IMR-90 (cell line): ENCODE measurements around the gene HOXA5. TPM values are rescaled to one million over a fixed set of nuclear protein-coding genes. Genes with fewer than 3 reads are reported as not detected.

Experiments used
- ATAC-seq: fragments of 200-7000 bp; cut with Tn5 transposase; 2 replicates; pipeline ENCODE4 v1.9.1; 2020; ENCODE audit warnings: low read depth, mild to moderate bottlenecking, moderate library complexity
- BruUV-seq: library from RNA; stranded (reverse); fragments of 400-500 nt; replicated peaks from 2 replicates; lab custom pipeline; 2021; lab: Mats Ljungman, UMichigan
- CTCF ChIA-PET: fragments of 300-600 bp; formaldehyde crosslinking; extraction: SDS; loops from one replicate; lab custom pipeline; 2021; ENCODE audit warnings: antibody characterized with exemption; lab: Yijun Ruan, JAX
- POLR2A ChIA-PET: fragments of 300-600 bp; sonication (Branson Sonifier 250); formaldehyde crosslinking; loops from one replicate; lab custom pipeline; 2022; ENCODE audit warnings: antibody characterized with exemption; ENCODE audit not compliant: unreplicated experiment; lab: Charles Lee
- DNase-seq: peaks from one replicate; pipeline ENCODE4 v3.0.0; 2013
- H2AFZ ChIP-seq: replicated peaks from 2 replicates; pipeline ENCODE3; 2013; ENCODE audit warnings: low read length, mild to moderate bottlenecking; ENCODE audit not compliant: poor library complexity
- H2AK5ac ChIP-seq: 2 replicates; pipeline ENCODE4 v1.6.1; 2013; ENCODE audit warnings: low read depth, low read length, inconsistent platforms
- H2AK9ac ChIP-seq: replicated peaks from 2 replicates; pipeline ENCODE3; 2013; ENCODE audit warnings: mild to moderate bottlenecking, low read depth, low read length, moderate library complexity; ENCODE audit not compliant: poor library complexity
- H2BK120ac ChIP-seq: 2 replicates; pipeline ENCODE4 v1.6.1; 2013; ENCODE audit warnings: low read depth, low read length, inconsistent platforms
- H2BK15ac ChIP-seq: 3 replicates; pipeline ENCODE4 v1.6.1; 2013; ENCODE audit warnings: low read depth, low read length, inconsistent platforms
- H2BK20ac ChIP-seq: 2 replicates; pipeline ENCODE4 v1.6.1; 2013; ENCODE audit warnings: low read depth, mild to moderate bottlenecking, inconsistent platforms, low read length, moderate library complexity
- H2BK5ac ChIP-seq: 2 replicates; pipeline ENCODE4 v1.6.1; 2013; ENCODE audit warnings: mild to moderate bottlenecking, low read depth, low read length, inconsistent platforms; ENCODE audit not compliant: poor library complexity, severe bottlenecking
- H3K14ac ChIP-seq: replicated peaks from 2 replicates; pipeline ENCODE4 v1.6.1; 2013; ENCODE audit warnings: low read depth, low read length, inconsistent platforms
- H3K18ac ChIP-seq: 2 replicates; pipeline ENCODE4 v1.6.1; 2013; ENCODE audit warnings: low read depth, low read length, control low read depth
- H3K23ac ChIP-seq: 2 replicates; pipeline ENCODE4 v1.6.1; 2013; ENCODE audit warnings: low read depth, low read length, inconsistent platforms
- H3K27ac ChIP-seq: 2 replicates; pipeline ENCODE4 v1.5.1; 2013; ENCODE audit warnings: mild to moderate bottlenecking, control low read depth, low read length; ENCODE audit not compliant: insufficient read depth
- H3K27me3 ChIP-seq: 2 replicates; pipeline ENCODE4 v1.6.1; 2013; ENCODE audit warnings: low read length; ENCODE audit not compliant: control insufficient read depth, insufficient read depth
- H3K36me3 ChIP-seq: 2 replicates; pipeline ENCODE4 v1.6.1; 2013; ENCODE audit warnings: low read length, mixed read lengths; ENCODE audit not compliant: control insufficient read depth, insufficient read depth
- H3K4ac ChIP-seq: 2 replicates; pipeline ENCODE4 v1.6.1; 2013; ENCODE audit warnings: low read depth, low read length, inconsistent platforms
- H3K4me1 ChIP-seq: 2 replicates; pipeline ENCODE4 v1.6.1; 2013; ENCODE audit warnings: low read length, mixed read lengths; ENCODE audit not compliant: control insufficient read depth, insufficient read depth
- H3K4me2 ChIP-seq: 2 replicates; pipeline ENCODE4 v1.6.1; 2013; ENCODE audit warnings: low read depth, mild to moderate bottlenecking, control low read depth, low read length, moderate library complexity
- H3K4me3 ChIP-seq: 2 replicates; pipeline ENCODE4 v1.5.1; 2013; ENCODE audit warnings: low read depth, mild to moderate bottlenecking, control low read depth, low read length, moderate library complexity; ENCODE audit not compliant: insufficient read depth
- H3K56ac ChIP-seq: 2 replicates; pipeline ENCODE4 v1.6.1; 2013; ENCODE audit warnings: low read length, inconsistent platforms; ENCODE audit not compliant: insufficient read depth; ENCODE audit errors: extremely low read depth
- H3K79me1 ChIP-seq, 2 experiments: 2 replicates each; pipeline ENCODE4 v1.6.1; 2013; ENCODE audit warnings: low read length in 2 of 2, inconsistent platforms in 1 of 2, low read depth in 1 of 2
- H3K9ac ChIP-seq: 2 replicates; pipeline ENCODE4 v1.6.1; 2013; ENCODE audit warnings: low read depth, low read length, control low read depth
- H3K9me1 ChIP-seq: 2 replicates; pipeline ENCODE4 v1.6.1; 2013; ENCODE audit warnings: low read length, inconsistent platforms; ENCODE audit not compliant: insufficient read depth
- H3K9me3 ChIP-seq: 2 replicates; pipeline ENCODE4 v1.6.1; 2013; ENCODE audit warnings: low read length; ENCODE audit not compliant: control insufficient read depth, insufficient read depth
- H4K20me1 ChIP-seq: 2 replicates; pipeline ENCODE4 v1.6.1; 2013; ENCODE audit warnings: low read length, inconsistent platforms; ENCODE audit not compliant: insufficient read depth
- H4K5ac ChIP-seq: 2 replicates; pipeline ENCODE4 v1.6.1; 2013; ENCODE audit warnings: mild to moderate bottlenecking, low read depth, low read length, control low read depth
- H4K8ac ChIP-seq, 2 experiments: 2 replicates each; pipeline ENCODE4 v1.6.1; 2013; ENCODE audit warnings: low read depth in 2 of 2, low read length in 2 of 2, control low read depth in 1 of 2, inconsistent platforms in 1 of 2
- H4K91ac ChIP-seq: 2 replicates; pipeline ENCODE4 v1.6.1; 2013; ENCODE audit warnings: low read depth, low read length, inconsistent platforms; ENCODE audit not compliant: insufficient read depth
- FOS ChIP-seq: fragments of 150-350 bp; IDR thresholded peaks from 2 replicates; pipeline ENCODE4 v1.6.1; 2016; ENCODE audit warnings: low read depth, low read length
- WGBS, 2 experiments: methylation state at CpG; one replicate each; pipeline versions ENCODE4 v1.1.5 to v1.1.7; 2013; ENCODE audit warnings: missing lambda C conversion rate in 2 of 2; ENCODE audit not compliant: insufficient read length in 1 of 2; ENCODE audit errors: extremely low coverage in 2 of 2; 5-methylcytosine and 5-hydroxymethylcytosine counted together
- dilution Hi-C: fragments of 300-500 bp; cut with HindIII; formaldehyde crosslinking; loops from one replicate; pipeline ENCODE4 v1.14.3; 2018; ENCODE audit warnings: low sequenced_read_pairs; ENCODE audit not compliant: unreplicated experiment
- in situ Hi-C: fragments of 300-500 bp; cut with MboI; formaldehyde crosslinking; loops from 3 replicates; pipeline ENCODE4 v1.14.3; 2019; ENCODE audit warnings: low sequenced_read_pairs, inconsistent platforms, mixed read lengths
- intact Hi-C: fragments of 100-400 bp; cut with micrococcal nuclease; formaldehyde crosslinking; loops from 2 replicates; pipeline ENCODE4 v1.10.0; 2022
- polyA plus RNA-seq, 3 experiments: library from polyadenylated mRNA; depleted of rRNA; stranded (reverse); fragments of >200 nt; gene quantifications; 2 replicates each; pipeline ENCODE4 v1.2.3, GENCODE V29; 2012; ENCODE audit warnings: low replicate concordance in 1 of 3
- total RNA-seq: library from RNA; depleted of rRNA; stranded (reverse); fragments of >200 nt; gene quantifications from 2 replicates; pipeline ENCODE4 v1.2.3, GENCODE V29; 2012

Gene HOXA5
- total and polyA plus RNA-seq, 2 of the 4 experiments (the other 2 are of a cell fraction): 19.9 to 29.4 TPM

DNA sequence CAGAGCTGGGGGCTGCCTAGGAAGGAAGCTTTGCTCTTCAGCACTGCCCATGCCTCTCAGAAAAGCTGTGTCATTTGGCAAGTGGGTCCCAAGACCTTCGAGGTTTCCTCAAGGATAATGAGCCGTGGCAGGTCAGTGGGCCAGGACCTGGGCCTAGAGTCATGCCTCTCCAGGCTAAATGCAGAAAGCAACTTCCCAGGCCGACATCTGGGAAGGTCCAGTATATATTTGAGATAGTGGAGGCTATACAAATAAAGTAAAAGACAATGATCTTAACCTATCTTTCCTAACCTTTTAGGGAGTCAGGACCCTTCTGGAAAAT is 33.0 kb upstream of the HOXA5 start:
- no peak overlapping the region for H4K8ac ChIP-seq
- no peak overlapping the region for H2AK9ac ChIP-seq
- H3K9ac ChIP-seq: no peak overlapping the region
- 0 out of 2 replicates have a peak, but pooled peaks cover 14% of the 10 kb centered on the region for H4K20me1 ChIP-seq
- no peaks in the 10 kb centered on the region for H3K79me1 ChIP-seq
- H3K4ac ChIP-seq: no peak overlapping the region
- no TSS peak for BruUV-seq
- no peaks in the 10 kb centered on the region for H3K9me1 ChIP-seq
- DNase-seq: no peak
- H3K27me3 ChIP-seq: peaks cover 89% of the 10 kb centered on the region
- 63% methylated on average over 2 of the region's 3 CpGs; no CpG with 5 or more reads in 1 of the 2 experiments for WGBS, 2 experiments
- no peak overlapping the region for H4K91ac ChIP-seq
- intact Hi-C loops: no loop called here
- no peak overlapping the region for H2BK15ac ChIP-seq
- H3K4me2 ChIP-seq: no peak overlapping the region
- H2AK5ac ChIP-seq: no peak overlapping the region
- no peak overlapping the region for H3K14ac ChIP-seq
- no peak overlapping the region for H3K27ac ChIP-seq
- H3K4me1 ChIP-seq: no peaks in the 10 kb centered on the region; the same call in 1 of the 2 replicates
- H2AFZ ChIP-seq: no peak overlapping the region
- POLR2A ChIA-PET: no interaction called here
- H3K18ac ChIP-seq: no peak overlapping the region
- no peak overlapping the region for H3K56ac ChIP-seq
- no peak overlapping the region for H3K23ac ChIP-seq
- no peaks in the 10 kb centered on the region for H3K36me3 ChIP-seq
- no peak for TF ChIP-seq FOS
- CTCF ChIA-PET: no interaction called here
- ATAC-seq: no peak
- no peak overlapping the region for H2BK5ac ChIP-seq
- no peak overlapping the region for H2BK20ac ChIP-seq
- dilution Hi-C loops: no loop called here
- no peak overlapping the region for H2BK120ac ChIP-seq
- H3K4me3 ChIP-seq: no peak overlapping the region
- peaks cover 7% of the 10 kb centered on the region; the same call in 1 of the 2 replicates for H3K9me3 ChIP-seq
- in situ Hi-C loops: no loop called here
- H4K5ac ChIP-seq: no peak overlapping the region
